GM23248 (cell line): ENCODE measurements around the gene FGGY. TPM values are rescaled to one million over a fixed set of nuclear protein-coding genes. Genes with fewer than 3 reads are reported as not detected.

ENCODE experiments used
- DNase-seq: peaks from one replicate; pipeline ENCODE4 v3.0.0-alpha.2; 2015
- H2AFZ ChIP-seq: fragments of 200-600 bp; sonication (generic); 2 replicates; pipeline ENCODE4 v1.6.1; 2016; ENCODE audit warnings: antibody characterized with exemption
- H3F3A ChIP-seq: fragments of 200-600 bp; sonication (generic); 2 replicates; pipeline ENCODE4 v1.6.1; 2016; ENCODE audit warnings: mild to moderate bottlenecking, antibody characterized with exemption, mixed run types; ENCODE audit not compliant: insufficient read depth
- H3K27ac ChIP-seq: fragments of 200-600 bp; sonication (generic); 2 replicates; pipeline ENCODE4 v1.5.1; 2016; ENCODE audit warnings: mild to moderate bottlenecking
- H3K27me3 ChIP-seq: fragments of 200-600 bp; sonication (generic); replicated peaks from 2 replicates; pipeline ENCODE4 v1.6.1; 2016; ENCODE audit warnings: mild to moderate bottlenecking; ENCODE audit not compliant: insufficient read depth
- H3K36me3 ChIP-seq: fragments of 200-600 bp; sonication (generic); 2 replicates; pipeline ENCODE4 v1.6.1; 2016; ENCODE audit warnings: low read depth, mild to moderate bottlenecking
- H3K4me1 ChIP-seq: fragments of 200-600 bp; sonication (generic); 2 replicates; pipeline ENCODE4 v1.6.1; 2016; ENCODE audit warnings: mild to moderate bottlenecking; ENCODE audit not compliant: insufficient read depth
- H3K4me2 ChIP-seq: fragments of 200-600 bp; sonication (generic); one replicate; pipeline ENCODE4 v1.6.1; 2016; ENCODE audit warnings: mild to moderate bottlenecking; ENCODE audit not compliant: unreplicated experiment
- H3K4me3 ChIP-seq: fragments of 200-600 bp; sonication (generic); 2 replicates; pipeline ENCODE4 v1.5.1; 2016; ENCODE audit warnings: mild to moderate bottlenecking
- H3K79me2 ChIP-seq: fragments of 200-600 bp; sonication (generic); 2 replicates; pipeline ENCODE4 v1.6.1; 2016; ENCODE audit warnings: mild to moderate bottlenecking; ENCODE audit not compliant: insufficient read depth
- H3K9ac ChIP-seq: fragments of 200-600 bp; sonication (generic); 2 replicates; pipeline ENCODE4 v1.6.1; 2016; ENCODE audit warnings: mild to moderate bottlenecking
- H3K9me2 ChIP-seq: fragments of 200-600 bp; sonication (generic); 2 replicates; pipeline ENCODE4 v1.6.1; 2016; ENCODE audit warnings: mixed run types, mild to moderate bottlenecking, moderate library complexity; ENCODE audit not compliant: insufficient read depth
- H3K9me3 ChIP-seq: fragments of 200-600 bp; sonication (generic); one replicate; pipeline ENCODE4 v1.6.1; 2017; ENCODE audit warnings: low read depth
- H4K20me1 ChIP-seq: fragments of 200-600 bp; sonication (generic); 2 replicates; pipeline ENCODE4 v1.6.0; 2016; ENCODE audit not compliant: insufficient read depth
- EZH2 ChIP-seq: fragments of 200-600 bp; sonication (generic); IDR thresholded peaks from 2 replicates; pipeline ENCODE4 v1.6.1; 2018; ENCODE audit warnings: antibody characterized with exemption, mild to moderate bottlenecking; ENCODE audit not compliant: insufficient read depth, poor library complexity, severe bottlenecking
- EZH2phosphoT487 ChIP-seq: fragments of 200-600 bp; sonication (generic); IDR thresholded peaks from 2 replicates; pipeline ENCODE4 v1.6.1; 2018; ENCODE audit warnings: antibody characterized with exemption, moderate library complexity, mild to moderate bottlenecking, low read depth; ENCODE audit not compliant: insufficient read depth
- WGBS, 2 experiments: methylation state at CpG; one replicate each; pipeline ENCODE4 v1.1.6; 2015 to 2017; ENCODE audit warnings: low lambda C conversion rate in 2 of 2, low coverage in 1 of 2; ENCODE audit errors: missing lambda C conversion rate in 2 of 2; 5-methylcytosine and 5-hydroxymethylcytosine counted together
- in situ Hi-C: fragments of 300-500 bp; cut with MboI; formaldehyde crosslinking; loops from 2 replicates; pipeline ENCODE4 v1.15.0; 2020
- polyA plus RNA-seq: library from polyadenylated mRNA; unstranded; fragments of >200 nt; fragmentation: Nextera tagmentation; extraction: Ambion mirVana; gene quantifications from 2 replicates; pipeline ENCODE4 v1.2.1, GENCODE V29; 2016
- total RNA-seq: library from RNA; depleted of rRNA; stranded (reverse); fragments of >200 nt; shearing (Covaris generic); gene quantifications from 2 replicates; pipeline ENCODE4 v1.2.3, GENCODE V29; 2014

FGGY gene
- total and polyA plus RNA-seq, 2 experiments from 2014 or later = 12.8 to 16.9 TPM

- H3K36me3 ChIP-seq = no peaks in the 10 kb centered on the region
- no peak for TF ChIP-seq EZH2phosphoT487
- no peak for TF ChIP-seq EZH2
- no peaks in the 10 kb centered on the region for H3K9me2 ChIP-seq
- no peaks in the 10 kb centered on the region for H3K79me2 ChIP-seq
- WGBS, 2 experiments = 8 to 13% methylated on average over 2 of the region's 2 CpGs
- H3F3A ChIP-seq = peaks cover 5% of the 10 kb centered on the region; the same call in 1 of the 2 replicates
- no peaks in the 10 kb centered on the region for H4K20me1 ChIP-seq
- no peak overlapping the region for H2AFZ ChIP-seq
- H3K27me3 ChIP-seq = no peaks in the 10 kb centered on the region
- H3K27ac ChIP-seq = peak overlapping the region; percentile 29
- peak; percentile 81 for DNase-seq
- in situ Hi-C loops = no loop called here
- H3K9ac ChIP-seq = peak overlapping the region; percentile 22; the same call in 1 of the 2 replicates
- H3K4me3 ChIP-seq = no peak overlapping the region
- H3K9me3 ChIP-seq = no peaks in the 10 kb centered on the region
- peak overlapping the region; percentile 13 for H3K4me2 ChIP-seq
- peaks cover 12% of the 10 kb centered on the region for H3K4me1 ChIP-seq
These were observed 341.4 kb downstream of the FGGY start for GRCh38 chr1:59638231-59638711.

- H4K20me1 ChIP-seq = no peaks in the 10 kb centered on the region
- H3F3A ChIP-seq = peaks cover 5% of the 10 kb centered on the region; the same call in 1 of the 2 replicates
- in situ Hi-C loops = no loop called here
- no peaks in the 10 kb centered on the region for H3K27me3 ChIP-seq
- no peaks in the 10 kb centered on the region for H3K36me3 ChIP-seq
- H3K4me1 ChIP-seq = peaks cover 12% of the 10 kb centered on the region
- H3K9me3 ChIP-seq = no peaks in the 10 kb centered on the region
- no peak overlapping the region for H3K9ac ChIP-seq
- no peak overlapping the region for H3K27ac ChIP-seq
- no peaks in the 10 kb centered on the region for H3K9me2 ChIP-seq
- TF ChIP-seq EZH2phosphoT487 (no peak), EZH2 (no peak)
- no peaks in the 10 kb centered on the region for H3K79me2 ChIP-seq
- no peak overlapping the region for H2AFZ ChIP-seq
- WGBS, 2 experiments = 97 to 100% methylated on average over 1 of the region's 1 CpG
- no peak overlapping the region for H3K4me3 ChIP-seq
- H3K4me2 ChIP-seq = no peak overlapping the region
- DNase-seq = no peak
These were observed 342.4 kb downstream of the FGGY start for GRCh38 chr1:59639266-59639665.

DNA sequence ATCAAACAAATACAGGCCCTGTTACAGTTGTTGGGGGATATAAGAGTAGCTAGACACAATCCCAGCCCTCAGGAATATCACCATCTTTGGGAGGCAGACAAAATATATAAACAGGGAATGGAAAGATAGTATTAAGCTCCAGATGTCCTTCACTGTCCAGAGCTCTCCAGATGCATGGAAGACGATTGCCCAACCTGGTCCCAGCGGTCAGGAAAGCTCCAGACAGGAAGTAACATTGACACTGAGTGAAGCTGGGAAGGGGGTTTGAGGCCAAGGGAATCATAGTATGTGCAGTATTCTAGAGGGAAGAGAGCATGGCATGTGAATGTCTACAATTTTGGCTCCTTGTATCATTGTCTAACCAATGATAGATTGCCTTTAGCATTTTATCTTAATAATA, 344.0 kb downstream of the FGGY start:
- H3K36me3 ChIP-seq = no peaks in the 10 kb centered on the region

DNA sequence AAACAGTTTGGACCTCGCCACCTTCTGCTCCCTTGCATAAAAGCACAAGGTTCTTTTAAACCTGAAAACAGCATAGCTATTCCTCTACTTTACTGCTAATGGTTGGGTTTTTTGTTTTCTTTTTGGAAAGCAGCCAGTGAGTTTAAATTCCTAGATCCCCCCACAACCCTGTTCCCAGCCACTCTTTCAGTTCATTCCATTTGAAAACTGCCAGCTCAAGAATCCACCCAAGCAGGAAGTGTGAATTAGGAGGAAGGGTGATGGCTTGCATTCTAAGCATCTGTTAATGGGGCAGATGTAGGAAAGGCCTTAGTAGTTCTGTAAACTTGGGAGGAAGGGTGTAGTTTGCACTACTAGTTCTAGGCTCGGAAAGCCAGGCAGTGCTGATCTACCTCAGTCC, 344.9 kb downstream of the FGGY start:
- in situ Hi-C loops = no loop called here
- WGBS, 2 experiments = 92 to 100% methylated on average over 2 of the region's 2 CpGs
- no peaks in the 10 kb centered on the region for H3K9me2 ChIP-seq
- no peaks in the 10 kb centered on the region for H3K27me3 ChIP-seq
- no peak overlapping the region for H3K9ac ChIP-seq
- no peaks in the 10 kb centered on the region for H4K20me1 ChIP-seq
- DNase-seq = no peak
- H3K36me3 ChIP-seq = no peaks in the 10 kb centered on the region
- H3K4me2 ChIP-seq = no peak overlapping the region
- TF ChIP-seq EZH2 = no peak
- TF ChIP-seq EZH2phosphoT487 = no peak
- no peaks in the 10 kb centered on the region for H3K79me2 ChIP-seq
- peaks cover 14% of the 10 kb centered on the region for H3F3A ChIP-seq
- H3K4me1 ChIP-seq = peaks cover 20% of the 10 kb centered on the region
- no peak overlapping the region for H3K27ac ChIP-seq
- no peak overlapping the region for H2AFZ ChIP-seq
- no peaks in the 10 kb centered on the region for H3K9me3 ChIP-seq
- H3K4me3 ChIP-seq = no peak overlapping the region

More for the DNA sequence above, 344.0 kb downstream of the FGGY start:
- peaks cover 11% of the 10 kb centered on the region for H3F3A ChIP-seq
- no peak overlapping the region for H3K9ac ChIP-seq
- no peak overlapping the region for H3K4me3 ChIP-seq
- peaks cover 16% of the 10 kb centered on the region for H3K4me1 ChIP-seq
- no peaks in the 10 kb centered on the region for H3K9me2 ChIP-seq
- no peak overlapping the region for H3K4me2 ChIP-seq
- WGBS, 2 experiments = 91 to 92% methylated on average over 2 of the region's 2 CpGs
- no peak overlapping the region for H2AFZ ChIP-seq
- in situ Hi-C loops = no loop called here
- H3K27ac ChIP-seq = no peak overlapping the region
- no peaks in the 10 kb centered on the region for H3K27me3 ChIP-seq
- H3K9me3 ChIP-seq = no peaks in the 10 kb centered on the region
- no peaks in the 10 kb centered on the region for H3K79me2 ChIP-seq
- TF ChIP-seq EZH2phosphoT487 (no peak), EZH2 (no peak)
- no peak for DNase-seq
- H4K20me1 ChIP-seq = no peaks in the 10 kb centered on the region

DNA sequence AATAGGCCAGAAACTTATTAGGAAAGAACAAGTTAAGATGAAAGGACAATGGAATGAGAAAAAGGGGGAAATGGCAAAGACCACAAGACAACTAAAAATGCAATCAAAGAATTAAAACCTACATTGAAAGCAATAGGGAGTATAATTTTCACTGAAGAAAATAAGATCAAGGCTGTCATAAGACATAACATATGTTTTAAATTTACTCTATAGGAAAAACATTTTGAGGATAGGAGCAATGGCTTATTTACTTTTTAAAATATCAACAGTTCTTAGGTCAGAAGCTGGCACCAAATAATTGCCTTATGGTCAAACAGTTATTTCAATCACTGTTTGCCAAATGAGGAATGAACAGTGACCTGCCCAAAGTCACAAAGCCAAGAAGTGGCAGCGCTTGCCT, 346.6 kb downstream of the FGGY start:
- peaks cover 12% of the 10 kb centered on the region for H3K4me1 ChIP-seq
- no peaks in the 10 kb centered on the region for H3K9me2 ChIP-seq
- no peaks in the 10 kb centered on the region for H3K36me3 ChIP-seq
- no peak for DNase-seq
- H3K9me3 ChIP-seq = no peaks in the 10 kb centered on the region
- H3K79me2 ChIP-seq = no peaks in the 10 kb centered on the region
- H3F3A ChIP-seq = peaks cover 11% of the 10 kb centered on the region
- H4K20me1 ChIP-seq = no peaks in the 10 kb centered on the region
- in situ Hi-C loops = no loop called here
- no peak overlapping the region for H3K9ac ChIP-seq
- no peak overlapping the region for H3K4me3 ChIP-seq
- TF ChIP-seq EZH2phosphoT487 (no peak), EZH2 (no peak)
- 100% methylated on average over 1 of the region's 1 CpG for WGBS, 2 experiments
- H3K4me2 ChIP-seq = no peak overlapping the region
- no peak overlapping the region for H3K27ac ChIP-seq
- no peaks in the 10 kb centered on the region for H3K27me3 ChIP-seq
- no peak overlapping the region for H2AFZ ChIP-seq
